ENCODE measurements around the gene DMD.

Gene DMD

GRCh38 chrX:31506360-31506759, 1705.0 kb downstream of the DMD start:
- no peak overlapping the region for H3K4me3 ChIP-seq (ENCODE audit: low read depth, low read length)
- in situ Hi-C loops (cut with HindIII; ENCODE audit: low sequenced_read_pairs), result no loop called here
- no peak for DNase-seq (ENCODE audit: low read depth, low spot score)
- TF ChIP-seq CTCF (IDR thresholded peaks at IDR 0.05; ENCODE audit: low read depth, low read length), result no peak

- no peak for TF ChIP-seq CTCF (IDR thresholded peaks at IDR 0.05; ENCODE audit: low read depth, low read length)
- in situ Hi-C loops (cut with HindIII; ENCODE audit: low sequenced_read_pairs), result no loop called here
- H3K4me3 ChIP-seq (ENCODE audit: low read depth, low read length), result no peak overlapping the region
- DNase-seq (ENCODE audit: low read depth, low spot score), result peak; percentile 67
These were observed 1710.4 kb downstream of the DMD start for GRCh38 chrX:31500921-31501320.

GRCh38 chrX:31499109-31499508, 1712.2 kb downstream of the DMD start:
- TF ChIP-seq CTCF (IDR thresholded peaks at IDR 0.05; ENCODE audit: low read depth, low read length), result no peak
- H3K4me3 ChIP-seq (ENCODE audit: low read depth, low read length), result no peak overlapping the region
- in situ Hi-C loops (cut with HindIII; ENCODE audit: low sequenced_read_pairs), result no loop called here
- DNase-seq (ENCODE audit: low read depth, low spot score), result peak; percentile 77

GRCh38 chrX:31497086-31497485, 1714.3 kb downstream of the DMD start:
- in situ Hi-C loops (cut with HindIII; ENCODE audit: low sequenced_read_pairs), result no loop called here
- TF ChIP-seq CTCF (IDR thresholded peaks at IDR 0.05; ENCODE audit: low read depth, low read length), result no peak
- no peak overlapping the region for H3K4me3 ChIP-seq (ENCODE audit: low read depth, low read length)
- peak; percentile 43 for DNase-seq (ENCODE audit: low read depth, low spot score)

GRCh38 chrX:31487951-31488350, 1723.4 kb downstream of the DMD start:
- no peak for TF ChIP-seq CTCF (IDR thresholded peaks at IDR 0.05; ENCODE audit: low read depth, low read length)
- in situ Hi-C loops (cut with HindIII; ENCODE audit: low sequenced_read_pairs), result no loop called here
- no peak for DNase-seq (ENCODE audit: low read depth, low spot score)
- H3K4me3 ChIP-seq (ENCODE audit: low read depth, low read length), result no peak overlapping the region

GRCh38 chrX:31483336-31483735, 1728.0 kb downstream of the DMD start:
- in situ Hi-C loops (cut with HindIII; ENCODE audit: low sequenced_read_pairs), result no loop called here
- peak; percentile 75 for DNase-seq (ENCODE audit: low read depth, low spot score)
- TF ChIP-seq CTCF (IDR thresholded peaks at IDR 0.05; ENCODE audit: low read depth, low read length), result no peak
- no peak overlapping the region for H3K4me3 ChIP-seq (ENCODE audit: low read depth, low read length)

- H3K4me3 ChIP-seq (ENCODE audit: low read depth, low read length), result no peak overlapping the region
- no peak for TF ChIP-seq CTCF (IDR thresholded peaks at IDR 0.05; ENCODE audit: low read depth, low read length)
- no peak for DNase-seq (ENCODE audit: low read depth, low spot score)
- in situ Hi-C loops (cut with HindIII; ENCODE audit: low sequenced_read_pairs), result no loop called here
These were observed 1730.7 kb downstream of the DMD start for GRCh38 chrX:31480696-31481095.

Measured in astrocyte of the spinal cord (primary cell).